H9 (cell line): ENCODE results near the gene CASP6. TPM values are rescaled to one million over a fixed set of nuclear protein-coding genes. Genes with fewer than 3 reads are reported as not detected.

ENCODE experiments used
- DNase-seq: peaks from one replicate; pipeline ENCODE4 v3.0.0-alpha.2; 2017
- H2AFZ ChIP-seq: one replicate; pipeline ENCODE4 v1.6.1; 2013; ENCODE audit warnings: mild to moderate bottlenecking, low read length, control low read depth, moderate library complexity
- H2AK5ac ChIP-seq: 2 replicates; pipeline ENCODE4 v1.6.1; 2013; ENCODE audit warnings: low read length, control low read depth, mixed read lengths; ENCODE audit not compliant: insufficient read length
- H2BK120ac ChIP-seq: one replicate; pipeline ENCODE4 v1.6.1; 2013; ENCODE audit warnings: low read depth, mild to moderate bottlenecking, low read length, control low read depth, inconsistent platforms; ENCODE audit not compliant: poor library complexity, severe bottlenecking
- H2BK12ac ChIP-seq: 2 replicates; pipeline ENCODE4 v1.6.1; 2013; ENCODE audit warnings: low read length, control low read depth, mixed read lengths, low read depth; ENCODE audit not compliant: insufficient read length
- H2BK15ac ChIP-seq: 2 replicates; pipeline ENCODE4 v1.6.1; 2013; ENCODE audit warnings: low read depth, low read length, control low read depth
- H2BK20ac ChIP-seq: one replicate; pipeline ENCODE4 v1.6.1; 2013; ENCODE audit warnings: low read depth, mild to moderate bottlenecking, low read length, control low read depth, inconsistent platforms; ENCODE audit not compliant: poor library complexity, severe bottlenecking
- H2BK5ac ChIP-seq: 2 replicates; pipeline ENCODE4 v1.6.1; 2013; ENCODE audit warnings: low read length, control low read depth, mixed read lengths; ENCODE audit not compliant: insufficient read length
- H3K14ac ChIP-seq: 2 replicates; pipeline ENCODE4 v1.6.1; 2013; ENCODE audit warnings: low read length, control low read depth; ENCODE audit not compliant: insufficient read depth
- H3K18ac ChIP-seq: 2 replicates; pipeline ENCODE4 v1.6.1; 2013; ENCODE audit warnings: low read depth, mild to moderate bottlenecking, mixed read lengths, low read length, control low read depth; ENCODE audit not compliant: insufficient read length
- H3K23ac ChIP-seq: 2 replicates; pipeline ENCODE4 v1.6.1; 2013; ENCODE audit warnings: low read length, control low read depth, mixed read lengths, low read depth; ENCODE audit not compliant: insufficient read length
- H3K23me2 ChIP-seq: 2 replicates; pipeline ENCODE4 v1.6.1; 2013; ENCODE audit warnings: low read depth, mild to moderate bottlenecking, mixed read lengths, low read length, control low read depth; ENCODE audit not compliant: insufficient read length, poor library complexity, severe bottlenecking
- H3K27ac ChIP-seq: 2 replicates; pipeline ENCODE4 v1.5.1; 2013; ENCODE audit warnings: low read length, control low read depth, mixed read lengths, low read depth; ENCODE audit not compliant: insufficient read length
- H3K27me3 ChIP-seq: 2 replicates; pipeline ENCODE4 v1.6.1; 2013; ENCODE audit warnings: low read length, control low read depth, inconsistent platforms; ENCODE audit not compliant: insufficient read depth
- H3K4ac ChIP-seq: 2 replicates; pipeline ENCODE4 v1.6.1; 2013; ENCODE audit warnings: low read depth, mild to moderate bottlenecking, control low read depth, inconsistent platforms, low read length, moderate library complexity
- H3K4me1 ChIP-seq: 2 replicates; pipeline ENCODE4 v1.6.1; 2013; ENCODE audit warnings: low read length, control low read depth, inconsistent platforms; ENCODE audit not compliant: insufficient read depth
- H3K4me2 ChIP-seq: 2 replicates; pipeline ENCODE4 v1.6.1; 2013; ENCODE audit warnings: low read length, control low read depth, mixed read lengths; ENCODE audit not compliant: insufficient read length, insufficient read depth
- H3K56ac ChIP-seq: 2 replicates; pipeline ENCODE4 v1.6.1; 2013; ENCODE audit warnings: low read depth, mild to moderate bottlenecking, mixed read lengths, low read length, control low read depth; ENCODE audit not compliant: insufficient read length
- H3K79me1 ChIP-seq: 2 replicates; pipeline ENCODE4 v1.6.1; 2013; ENCODE audit warnings: low read depth, mild to moderate bottlenecking, moderate library complexity, low read length, control low read depth, inconsistent platforms; ENCODE audit not compliant: insufficient read depth, poor library complexity, severe bottlenecking
- H3K79me2 ChIP-seq: 2 replicates; pipeline ENCODE4 v1.6.1; 2013; ENCODE audit warnings: low read length, control low read depth, inconsistent platforms; ENCODE audit not compliant: insufficient read depth
- H3K9ac ChIP-seq: 2 replicates; pipeline ENCODE4 v1.6.1; 2013; ENCODE audit warnings: low read length, control low read depth, mixed read lengths; ENCODE audit not compliant: insufficient read length; ENCODE audit errors: extremely low read depth
- H3K9me3 ChIP-seq: one replicate; pipeline ENCODE4 v1.6.1; 2013; ENCODE audit warnings: low read depth, low read length, inconsistent platforms; ENCODE audit not compliant: control insufficient read depth
- H3T11ph ChIP-seq: one replicate; pipeline ENCODE4 v1.6.1; 2013; ENCODE audit warnings: mild to moderate bottlenecking, low read length, control low read depth, inconsistent platforms
- H4K20me1 ChIP-seq: one replicate; pipeline ENCODE4 v1.6.1; 2013; ENCODE audit not compliant: control insufficient read depth, insufficient read length, insufficient read depth
- H4K5ac ChIP-seq: 2 replicates; pipeline ENCODE4 v1.6.1; 2013; ENCODE audit warnings: low read depth, mild to moderate bottlenecking, mixed read lengths, low read length, control low read depth; ENCODE audit not compliant: insufficient read length
- H4K8ac ChIP-seq: replicated peaks from 2 replicates; pipeline ENCODE4 v1.6.1; 2013; ENCODE audit warnings: low read length, control low read depth, mixed read lengths, low read depth; ENCODE audit not compliant: insufficient read length
- H4K91ac ChIP-seq: 2 replicates; pipeline ENCODE4 v1.6.1; 2013; ENCODE audit warnings: low read depth, mild to moderate bottlenecking, moderate library complexity, mixed read lengths, low read length, control low read depth; ENCODE audit not compliant: insufficient read length
- H3K27ac Mint-ChIP-seq, 3 experiments: 2 replicates in 2 of 3; 3 replicates in 1 of 3; pipeline ENCODE4 v1.8.0; 2020 to 2021; ENCODE audit warnings: mixed read lengths in 3 of 3, mild to moderate bottlenecking in 1 of 3, moderate library complexity in 1 of 3
- H3K27me3 Mint-ChIP-seq: 2 replicates; pipeline ENCODE4 v1.8.0; 2021; ENCODE audit warnings: low read depth, mild to moderate bottlenecking, moderate library complexity, mixed read lengths
- H3K36me3 Mint-ChIP-seq, 3 experiments: 2 replicates in 2 of 3; 3 replicates in 1 of 3; pipeline ENCODE4 v1.8.0; 2020 to 2021; ENCODE audit warnings: low read depth in 3 of 3, mixed read lengths in 3 of 3; ENCODE audit not compliant: insufficient read depth in 1 of 3
- H3K4me1 Mint-ChIP-seq, 2 experiments: 2 replicates each; pipeline ENCODE4 v1.8.0; 2020; ENCODE audit warnings: mixed read lengths in 2 of 2
- H3K4me3 Mint-ChIP-seq, 2 experiments: 2 replicates in 1 of 2; 3 replicates in 1 of 2; pipeline ENCODE4 v1.8.0; 2020 to 2021; ENCODE audit warnings: mild to moderate bottlenecking in 2 of 2, mixed read lengths in 2 of 2, moderate library complexity in 1 of 2
- H3K9me3 Mint-ChIP-seq, 2 experiments: 2 replicates in 1 of 2; 3 replicates in 1 of 2; pipeline ENCODE4 v1.8.0; 2020; ENCODE audit warnings: mild to moderate bottlenecking in 2 of 2, mixed read lengths in 2 of 2, moderate library complexity in 1 of 2
- CTCF ChIP-seq: fragments of 200-600 bp; sonication (generic); conservative IDR thresholded peaks from 3 replicates; pipeline ENCODE4 v1.8.0; 2021; ENCODE audit warnings: antibody characterized with exemption, mild to moderate bottlenecking
- WGBS: extraction: QIAGEN DNeasy Blood & Tissue Kit; methylation state at CpG from one replicate; pipeline ENCODE4 v1.1.7; 2013; ENCODE audit warnings: missing lambda C conversion rate, low lambda C conversion rate, mixed read lengths; ENCODE audit not compliant: insufficient read length; ENCODE audit errors: extremely low coverage; 5-methylcytosine and 5-hydroxymethylcytosine counted together
- total RNA-seq: library from RNA; stranded (reverse); gene quantifications from 2 replicates; pipeline ENCODE4 v1.2.1, GENCODE V29; 2021

CASP6 gene
- total RNA-seq, 1 experiment from 2014 or later, result 25.2 TPM

GRCh38 chr4:109699553-109700225, 3.6 kb downstream of the CASP6 start:
- no CpG with 5 or more reads among the region's 8 CpGs for WGBS
- Histone ChIP-seq H4K8ac (no peak overlapping the region), H3K56ac (no peak overlapping the region), H3T11ph (no peak overlapping the region), H2AK5ac (no peak overlapping the region), H3K14ac (no peak overlapping the region), H3K18ac (no peak overlapping the region), H3K23me2 (peaks cover 15% of the 10 kb centered on the region), H2BK12ac (no peak overlapping the region), H2BK15ac (no peak overlapping the region), H2BK120ac (no peak overlapping the region), H4K91ac (no peak overlapping the region), H3K9ac (peak overlapping the region; percentile 18), H4K20me1 (no peaks in the 10 kb centered on the region), H3K27ac (no peak overlapping the region), H3K27me3 (no peaks in the 10 kb centered on the region), H3K9me3 (no peaks in the 10 kb centered on the region), H3K23ac (peak overlapping the region; percentile 55), H2BK20ac (no peak overlapping the region), H3K4me2 (no peak overlapping the region), H2BK5ac (no peak overlapping the region), H2AFZ (no peak overlapping the region), H3K79me1 (no peaks in the 10 kb centered on the region), H3K4me1 (no peaks in the 10 kb centered on the region; the same call in 1 of the 2 replicates), H3K79me2 (no peaks in the 10 kb centered on the region), H4K5ac (no peak overlapping the region), H3K4ac (no peak overlapping the region)
- Mint-ChIP-seq H3K27ac (no peak overlapping the region), H3K4me3 (no peak overlapping the region), H3K9me3 (0 out of 5 replicates have a peak, but pooled peaks cover 0 to 2% of the 10 kb centered on the region in 2 experiments), H3K4me1 (peaks cover 18 to 23% of the 10 kb centered on the region in 2 experiments), H3K27me3 (no peaks in the 10 kb centered on the region; the same call in 1 of the 2 replicates), H3K36me3 (peaks cover 17 to 28% (median 27%) of the 10 kb centered on the region in 3 experiments)
- no peak for TF ChIP-seq CTCF
- no peak for DNase-seq
